ENCODE results near the gene AXIN1. TPM values are rescaled to one million over a fixed set of nuclear protein-coding genes. Genes with fewer than 3 reads are reported as not detected.
"Not testable (repeated sequence)": the region's sequence is repeated elsewhere in the genome, so short reads cannot be mapped to it uniquely, and the experiment has no call there.

The AXIN1 gene
- total RNA-seq, 1 donor from 2014 or later: 13.6 TPM

- no peak for DNase-seq (ENCODE audit: low read depth in 2 of 2)
These were observed 1.1 kb upstream of the AXIN1 start for GRCh38 chr16:353404-354290.

- peak in 1 of 2 donors; percentile 30 for DNase-seq (ENCODE audit: low read depth in 2 of 2)
These were observed 561 bp downstream of the AXIN1 start for GRCh38 chr16:351804-352520.

GRCh38 chr16:350203-350602, 2.3 kb downstream of the AXIN1 start:
- no peak for DNase-seq (ENCODE audit: low read depth in 2 of 2)

- DNase-seq (ENCODE audit: low read depth in 2 of 2): no peak
These were observed 3.3 kb downstream of the AXIN1 start for GRCh38 chr16:349211-349610.

GRCh38 chr16:348495-348894, 4.0 kb downstream of the AXIN1 start:
- not testable (repeated sequence) for DNase-seq (ENCODE audit: low read depth in 2 of 2)

- no peak for DNase-seq (ENCODE audit: low read depth in 2 of 2)
These were observed 5.3 kb downstream of the AXIN1 start for GRCh38 chr16:347203-347602.

GRCh38 chr16:346587-346986, 5.9 kb downstream of the AXIN1 start:
- DNase-seq (ENCODE audit: low read depth in 2 of 2): no peak

GRCh38 chr16:345772-346171, 6.8 kb downstream of the AXIN1 start:
- DNase-seq (ENCODE audit: low read depth in 2 of 2): no peak

GRCh38 chr16:342455-343213, 9.9 kb downstream of the AXIN1 start:
- DNase-seq (ENCODE audit: low read depth in 2 of 2): no peak

GRCh38 chr16:341974-342336, 10.6 kb downstream of the AXIN1 start:
- DNase-seq (ENCODE audit: low read depth in 2 of 2): not testable (repeated sequence)

GRCh38 chr16:341095-341973, 11.2 kb downstream of the AXIN1 start:
- not testable (repeated sequence) for DNase-seq (ENCODE audit: low read depth in 2 of 2)

- DNase-seq (ENCODE audit: low read depth in 2 of 2): no peak
These were observed 12.0 kb downstream of the AXIN1 start for GRCh38 chr16:340370-341091.

GRCh38 chr16:339680-340079, 12.8 kb downstream of the AXIN1 start:
- no peak for DNase-seq (ENCODE audit: low read depth in 2 of 2)

GRCh38 chr16:337975-338575, 14.4 kb downstream of the AXIN1 start:
- DNase-seq (ENCODE audit: low read depth in 2 of 2): no peak

GRCh38 chr16:337437-337836, 15.1 kb downstream of the AXIN1 start:
- no peak for DNase-seq (ENCODE audit: low read depth in 2 of 2)

- no peak for DNase-seq (ENCODE audit: low read depth in 2 of 2)
These were observed 16.3 kb downstream of the AXIN1 start for GRCh38 chr16:336269-336668.

GRCh38 chr16:334861-335632, 17.5 kb downstream of the AXIN1 start:
- DNase-seq (ENCODE audit: low read depth in 2 of 2): not testable (repeated sequence)

GRCh38 chr16:334164-334832, 18.2 kb downstream of the AXIN1 start:
- not testable (repeated sequence) for DNase-seq (ENCODE audit: low read depth in 2 of 2)

Measured in dermis microvascular lymphatic vessel endothelial cell (primary cell).